Dendritic cell treated with granulocyte-macrophage colony-stimulating factor and Interleukin-4, amounts not matched to agents 40 ng/mL and 50 ng/mL, for 4 days (primary cell): ENCODE data around the gene MPDU1.

Source experiments
- H3K27ac Mint-ChIP-seq: one replicate; pipeline ENCODE4 v1.8.0; 2022; ENCODE audit warnings: mild to moderate bottlenecking, mixed read lengths
- H3K27me3 Mint-ChIP-seq: one replicate; pipeline ENCODE4 v1.8.0; 2022; ENCODE audit warnings: mild to moderate bottlenecking, mixed read lengths
- H3K36me3 Mint-ChIP-seq: one replicate; pipeline ENCODE4 v1.8.0; 2022; ENCODE audit warnings: low read depth, mixed read lengths
- H3K4me1 Mint-ChIP-seq: one replicate; pipeline ENCODE4 v1.8.0; 2022; ENCODE audit warnings: low read depth, mixed read lengths
- H3K4me3 Mint-ChIP-seq: one replicate; pipeline ENCODE4 v1.8.0; 2022; ENCODE audit warnings: mild to moderate bottlenecking, moderate library complexity, mixed read lengths
- H3K9me3 Mint-ChIP-seq: one replicate; pipeline ENCODE4 v1.8.0; 2022; ENCODE audit warnings: mixed read lengths
- intact Hi-C: fragments of 100-400 bp; cut with micrococcal nuclease; formaldehyde crosslinking; loops from one replicate; pipeline ENCODE4 v1.15.0; 2022

The MPDU1 gene

GRCh38 chr17:7557147-7557764 lies 26.4 kb upstream of the MPDU1 start:
- no peaks in the 10 kb centered on the region for H3K9me3 Mint-ChIP-seq
- peaks cover 92% of the 10 kb centered on the region for H3K4me1 Mint-ChIP-seq
- no peaks in the 10 kb centered on the region for H3K27me3 Mint-ChIP-seq
- intact Hi-C loops, result no loop called here
- H3K27ac Mint-ChIP-seq, result peak overlapping the region; percentile 96
- peaks cover 76% of the 10 kb centered on the region for H3K36me3 Mint-ChIP-seq
- H3K4me3 Mint-ChIP-seq, result peak overlapping the region; percentile 22

DNA sequence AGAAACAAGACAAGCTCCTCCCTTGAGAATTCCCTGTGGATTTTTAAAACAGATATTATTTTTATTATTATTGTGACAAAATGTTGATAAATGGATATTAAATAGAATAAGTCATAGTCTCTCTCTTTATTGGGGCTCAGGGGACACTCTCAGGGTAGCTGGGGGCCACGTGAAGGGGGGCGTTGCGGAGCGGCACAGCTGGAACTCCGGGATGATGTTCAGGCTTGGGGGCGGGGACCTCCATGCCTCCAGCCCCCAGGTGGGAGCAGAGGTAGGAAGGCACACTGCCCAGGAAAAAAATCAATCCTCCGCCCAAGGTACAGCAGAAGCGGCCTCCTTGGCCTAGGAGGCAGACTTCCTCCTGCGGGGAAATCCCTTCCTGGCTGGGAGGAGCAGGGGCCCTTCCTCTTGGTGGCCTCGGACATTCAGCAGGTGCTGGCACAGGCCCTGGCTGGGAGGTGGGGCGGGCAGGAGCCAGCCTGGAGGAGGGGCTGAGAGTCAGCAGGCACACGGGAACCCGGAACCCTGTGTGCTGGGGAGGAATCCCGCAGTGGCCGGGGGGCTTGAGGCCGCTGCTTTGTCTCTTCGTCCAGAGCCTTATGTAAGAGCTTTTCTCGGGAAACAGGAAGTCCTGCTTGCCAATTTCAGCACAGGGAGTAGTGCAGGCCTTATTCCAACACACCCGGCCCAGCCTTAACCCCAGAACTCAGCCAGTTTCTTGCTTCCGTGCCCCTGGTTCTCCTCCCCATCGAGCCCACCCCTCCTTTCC lies 25.7 kb upstream of the MPDU1 start:
- Mint-ChIP-seq H3K9me3 (no peaks in the 10 kb centered on the region), H3K36me3 (peaks cover 83% of the 10 kb centered on the region), H3K27ac (peak overlapping the region; percentile 96), H3K4me3 (peak overlapping the region; percentile 97), H3K27me3 (no peaks in the 10 kb centered on the region), H3K4me1 (peaks cover 92% of the 10 kb centered on the region)
- intact Hi-C loops, result no loop called here

- intact Hi-C loops, result no loop called here
- H3K27ac Mint-ChIP-seq, result peak within 1 kb of the TSS; percentile 96
- no peaks in the 10 kb centered on the region for H3K9me3 Mint-ChIP-seq
- peaks cover 86% of the 10 kb centered on the region for H3K36me3 Mint-ChIP-seq
- H3K4me1 Mint-ChIP-seq, result peaks cover 94% of the 10 kb centered on the region
- H3K27me3 Mint-ChIP-seq, result no peaks in the 10 kb centered on the region
- H3K4me3 Mint-ChIP-seq, result peak within 1 kb of the TSS; percentile 97
Measured at GRCh38 chr17:7558544-7559319, 24.9 kb upstream of the MPDU1 start, which contains the start of gene TNFSF13. Gene TNFSF13, plus strand, starts transcription at chr17:7558750. Its CDS starts 290 bp downstream, at chr17:7559040.

- Mint-ChIP-seq H3K4me3 (peak overlapping the region; percentile 97), H3K36me3 (peaks cover 88% of the 10 kb centered on the region), H3K4me1 (peaks cover 95% of the 10 kb centered on the region), H3K9me3 (no peaks in the 10 kb centered on the region), H3K27me3 (no peaks in the 10 kb centered on the region), H3K27ac (peak overlapping the region; percentile 96)
- intact Hi-C loops, result loop anchor here (2.0 kb wide), 1 partner anchor 123 kb away; no protein-coding TSS in a partner anchor
Measured at GRCh38 chr17:7559320-7560171, 24.1 kb upstream of the MPDU1 start.

DNA sequence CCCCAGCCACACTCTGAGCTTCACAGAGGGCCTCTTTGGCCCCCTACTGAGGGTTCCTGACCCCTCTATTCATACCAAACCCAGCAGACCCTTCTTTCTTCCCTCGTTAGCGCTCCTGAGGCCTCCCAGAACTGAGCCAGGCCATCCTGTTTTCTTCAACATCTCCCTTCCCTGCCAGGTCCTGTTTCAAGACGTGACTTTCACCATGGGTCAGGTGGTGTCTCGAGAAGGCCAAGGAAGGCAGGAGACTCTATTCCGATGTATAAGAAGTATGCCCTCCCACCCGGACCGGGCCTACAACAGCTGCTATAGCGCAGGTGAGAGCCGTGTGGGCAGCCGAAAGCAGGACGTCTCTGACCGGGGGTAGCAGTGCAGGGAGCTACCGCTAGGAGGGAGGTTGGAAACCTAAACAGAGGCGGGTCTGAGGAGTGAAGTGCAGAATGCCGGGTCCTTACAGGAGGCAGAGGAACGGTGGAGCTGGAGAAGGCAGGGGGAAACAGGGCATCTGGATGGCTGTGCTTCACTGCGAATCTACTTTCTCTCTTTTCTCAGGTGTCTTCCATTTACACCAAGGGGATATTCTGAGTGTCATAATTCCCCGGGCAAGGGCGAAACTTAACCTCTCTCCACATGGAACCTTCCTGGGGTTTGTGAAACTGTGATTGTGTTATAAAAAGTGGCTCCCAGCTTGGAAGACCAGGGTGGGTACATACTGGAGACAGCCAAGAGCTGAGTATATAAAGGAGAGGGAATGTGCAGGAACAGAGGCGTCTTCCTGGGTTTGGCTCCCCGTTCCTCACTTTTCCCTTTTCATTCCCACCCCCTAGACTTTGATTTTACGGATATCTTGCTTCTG lies 23.3 kb upstream of the MPDU1 start:
- Mint-ChIP-seq H3K4me1 (peaks cover 93% of the 10 kb centered on the region), H3K9me3 (no peaks in the 10 kb centered on the region), H3K27me3 (no peaks in the 10 kb centered on the region), H3K36me3 (peaks cover 88% of the 10 kb centered on the region), H3K27ac (peak overlapping the region; percentile 96), H3K4me3 (peak overlapping the region; percentile 97)
- intact Hi-C loops, result loop anchor here (1.0 to 2.0 kb wide), 5 partner anchors 12 to 205 kb away; partner anchors contain the start of gene TMEM95

- peaks cover 86% of the 10 kb centered on the region for H3K4me1 Mint-ChIP-seq
- intact Hi-C loops, result loop anchor here (1.0 to 2.0 kb wide), 5 partner anchors 11 to 206 kb away; partner anchors contain the start of gene TMEM95
- H3K36me3 Mint-ChIP-seq, result peaks cover 91% of the 10 kb centered on the region
- H3K27me3 Mint-ChIP-seq, result no peaks in the 10 kb centered on the region
- H3K9me3 Mint-ChIP-seq, result no peaks in the 10 kb centered on the region
- H3K27ac Mint-ChIP-seq, result peak overlapping the region; percentile 96
- peak overlapping the region; percentile 97 for H3K4me3 Mint-ChIP-seq
Measured at GRCh38 chr17:7561028-7561575, 22.6 kb upstream of the MPDU1 start.

- H3K36me3 Mint-ChIP-seq, result peaks cover 92% of the 10 kb centered on the region
- H3K9me3 Mint-ChIP-seq, result no peaks in the 10 kb centered on the region
- H3K4me3 Mint-ChIP-seq, result peak within 1 kb of the TSS; percentile 97
- H3K27me3 Mint-ChIP-seq, result no peaks in the 10 kb centered on the region
- peaks cover 80% of the 10 kb centered on the region for H3K4me1 Mint-ChIP-seq
- intact Hi-C loops, result loop anchor here (1.0 to 2.0 kb wide), 5 partner anchors 11 to 206 kb away; partner anchors contain the start of gene TMEM95
- peak within 1 kb of the TSS; percentile 96 for H3K27ac Mint-ChIP-seq
Measured at GRCh38 chr17:7561589-7562207, 22.0 kb upstream of the MPDU1 start, which contains the start of gene SENP3. Gene SENP3, plus strand, starts transcription at chr17:7561919. Its CDS starts 1,158 bp downstream, at chr17:7563077.

- Mint-ChIP-seq H3K27ac (peak overlapping the region; percentile 96), H3K27me3 (no peaks in the 10 kb centered on the region), H3K4me1 (peaks cover 75% of the 10 kb centered on the region), H3K36me3 (peaks cover 92% of the 10 kb centered on the region), H3K4me3 (peak overlapping the region; percentile 97), H3K9me3 (no peaks in the 10 kb centered on the region)
- intact Hi-C loops, result no loop called here
Measured at GRCh38 chr17:7562208-7562605, 21.4 kb upstream of the MPDU1 start.

GRCh38 chr17:7563115-7563869 lies 20.4 kb upstream of the MPDU1 start:
- Mint-ChIP-seq H3K9me3 (no peaks in the 10 kb centered on the region), H3K36me3 (peaks cover 95% of the 10 kb centered on the region), H3K4me1 (peaks cover 70% of the 10 kb centered on the region), H3K27me3 (no peaks in the 10 kb centered on the region), H3K4me3 (peak overlapping the region; percentile 97), H3K27ac (peak overlapping the region; percentile 96)
- intact Hi-C loops, result no loop called here

DNA sequence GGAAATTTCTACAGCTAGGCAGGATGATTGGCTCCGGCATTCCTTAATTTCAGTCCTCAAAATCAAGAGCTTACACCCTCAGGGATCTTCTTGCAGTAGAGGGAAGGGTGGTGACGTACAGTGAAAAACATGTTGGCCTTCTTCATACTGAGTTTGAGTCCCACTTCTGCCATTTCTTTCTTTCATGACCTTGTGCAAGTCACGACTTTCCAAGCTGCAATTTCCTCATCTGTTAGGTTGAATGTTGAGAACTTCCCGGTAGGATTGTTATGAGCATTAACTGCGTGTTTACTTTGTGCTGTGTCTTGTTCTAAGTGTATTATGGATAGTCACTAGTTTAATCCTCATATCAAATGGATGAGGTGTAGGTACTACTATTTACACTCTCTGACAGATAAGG lies 14.1 kb upstream of the MPDU1 start:
- H3K36me3 Mint-ChIP-seq, result peaks cover 100% of the 10 kb centered on the region
- H3K27ac Mint-ChIP-seq, result peak overlapping the region; percentile 95
- no peak overlapping the region for H3K4me3 Mint-ChIP-seq

GRCh38 chr17:7570351-7570750 lies 13.3 kb upstream of the MPDU1 start:
- H3K27ac Mint-ChIP-seq, result peak overlapping the region; percentile 95
- H3K9me3 Mint-ChIP-seq, result no peaks in the 10 kb centered on the region
- intact Hi-C loops, result loop anchor here (5.0 kb wide), 1 partner anchor 117 kb away; the partner anchor contains the start of genes TP53 and WRAP53
- peaks cover 61% of the 10 kb centered on the region for H3K4me1 Mint-ChIP-seq
- peaks cover 100% of the 10 kb centered on the region for H3K36me3 Mint-ChIP-seq
- no peak overlapping the region for H3K4me3 Mint-ChIP-seq
- no peaks in the 10 kb centered on the region for H3K27me3 Mint-ChIP-seq

More for the DNA sequence above, 14.1 kb upstream of the MPDU1 start:
- H3K9me3 Mint-ChIP-seq, result no peaks in the 10 kb centered on the region
- intact Hi-C loops, result no loop called here
- peaks cover 60% of the 10 kb centered on the region for H3K4me1 Mint-ChIP-seq
- H3K27me3 Mint-ChIP-seq, result no peaks in the 10 kb centered on the region
